ENCODE measurements around the gene KLHL30.

DNA sequence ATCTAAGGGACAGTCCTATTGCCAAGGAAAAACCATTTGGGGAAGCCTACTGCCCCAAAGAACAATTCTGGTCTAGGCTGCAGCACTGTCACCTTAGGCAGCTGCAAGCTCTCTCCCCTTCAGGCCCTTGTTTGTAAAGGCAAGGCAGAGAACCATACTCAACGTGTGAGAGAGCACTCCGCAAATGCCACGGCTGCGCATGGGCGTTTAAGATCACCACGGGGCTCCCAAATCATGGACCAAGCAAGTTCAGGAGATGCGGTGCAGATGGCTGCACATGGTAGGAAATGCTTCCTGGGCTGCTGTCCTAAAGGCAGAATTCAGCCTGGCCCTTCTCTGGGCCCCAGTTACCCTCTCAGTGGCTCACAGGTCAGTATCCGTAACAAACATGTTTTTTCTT is 35.8 kb downstream of the KLHL30 start:
- TF ChIP-seq, protein P1, sequence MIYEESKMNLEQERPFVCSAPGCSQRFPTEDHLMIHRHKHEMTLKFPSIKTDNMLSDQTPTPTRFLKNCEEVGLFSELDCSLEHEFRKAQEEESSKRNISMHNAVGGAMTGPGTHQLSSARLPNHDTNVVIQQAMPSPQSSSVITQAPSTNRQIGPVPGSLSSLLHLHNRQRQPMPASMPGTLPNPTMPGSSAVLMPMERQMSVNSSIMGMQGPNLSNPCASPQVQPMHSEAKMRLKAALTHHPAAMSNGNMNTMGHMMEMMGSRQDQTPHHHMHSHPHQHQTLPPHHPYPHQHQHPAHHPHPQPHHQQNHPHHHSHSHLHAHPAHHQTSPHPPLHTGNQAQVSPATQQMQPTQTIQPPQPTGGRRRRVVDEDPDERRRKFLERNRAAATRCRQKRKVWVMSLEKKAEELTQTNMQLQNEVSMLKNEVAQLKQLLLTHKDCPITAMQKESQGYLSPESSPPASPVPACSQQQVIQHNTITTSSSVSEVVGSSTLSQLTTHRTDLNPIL (CRISPR knock-in tag; IDR thresholded peaks at IDR 0.05; ENCODE audit: low read depth): no peak
- no peak for TF ChIP-seq OSR1 (CRISPR knock-in tag; IDR thresholded peaks at IDR 0.05)
- no peak for TF ChIP-seq CSDC2 (CRISPR knock-in tag; IDR thresholded peaks at IDR 0.05)
- no peak for TF ChIP-seq ZFP30 (CRISPR knock-in tag; IDR thresholded peaks at IDR 0.05)
- TF ChIP-seq BACH2 (CRISPR knock-in tag; IDR thresholded peaks at IDR 0.05; ENCODE audit: borderline replicate concordance): no peak
- TF ChIP-seq ZNF8 (CRISPR knock-in tag; IDR thresholded peaks at IDR 0.05): no peak
- no peak for TF ChIP-seq ZNF565 (CRISPR knock-in tag; conservative IDR thresholded peaks at IDR 0.05; ENCODE audit: low read depth)
- no peak for TF ChIP-seq ZNF70 (CRISPR knock-in tag; IDR thresholded peaks at IDR 0.05)
- no peak for TF ChIP-seq RARB (CRISPR knock-in tag; IDR thresholded peaks at IDR 0.05)

Data from SK-N-SH treated with all-trans-retinoic acid at 6 μM for 48 hours (cell line).